ENCODE measurements around the gene HCRTR1.

Gene HCRTR1

GRCh38 chr1:31584869-31585735 is 32.4 kb upstream of the HCRTR1 start:
- TF ChIP-seq YY1 (IDR thresholded peaks at IDR 0.05; ENCODE audit: low read depth) = no peak
- no peak for TF ChIP-seq USF1 (IDR thresholded peaks at IDR 0.05)
- TF ChIP-seq TEAD4 (IDR thresholded peaks at IDR 0.05) = no peak

GRCh38 chr1:31585736-31586365 is 31.6 kb upstream of the HCRTR1 start:
- TF ChIP-seq TCF12 (IDR thresholded peaks at IDR 0.05; ENCODE audit: low read depth) = no peak
- no peak for TF ChIP-seq USF1 (IDR thresholded peaks at IDR 0.05)
- no peak for TF ChIP-seq YY1 (IDR thresholded peaks at IDR 0.05; ENCODE audit: low read depth)
- TF ChIP-seq ZBTB7A (IDR thresholded peaks at IDR 0.05; ENCODE audit: low read depth) = no peak
- TF ChIP-seq EGR1 (IDR thresholded peaks at IDR 0.05) = no peak
- TF ChIP-seq FOXM1 (IDR thresholded peaks at IDR 0.05; ENCODE audit: borderline replicate concordance, low read depth) = no peak
- TF ChIP-seq, protein P1, sequence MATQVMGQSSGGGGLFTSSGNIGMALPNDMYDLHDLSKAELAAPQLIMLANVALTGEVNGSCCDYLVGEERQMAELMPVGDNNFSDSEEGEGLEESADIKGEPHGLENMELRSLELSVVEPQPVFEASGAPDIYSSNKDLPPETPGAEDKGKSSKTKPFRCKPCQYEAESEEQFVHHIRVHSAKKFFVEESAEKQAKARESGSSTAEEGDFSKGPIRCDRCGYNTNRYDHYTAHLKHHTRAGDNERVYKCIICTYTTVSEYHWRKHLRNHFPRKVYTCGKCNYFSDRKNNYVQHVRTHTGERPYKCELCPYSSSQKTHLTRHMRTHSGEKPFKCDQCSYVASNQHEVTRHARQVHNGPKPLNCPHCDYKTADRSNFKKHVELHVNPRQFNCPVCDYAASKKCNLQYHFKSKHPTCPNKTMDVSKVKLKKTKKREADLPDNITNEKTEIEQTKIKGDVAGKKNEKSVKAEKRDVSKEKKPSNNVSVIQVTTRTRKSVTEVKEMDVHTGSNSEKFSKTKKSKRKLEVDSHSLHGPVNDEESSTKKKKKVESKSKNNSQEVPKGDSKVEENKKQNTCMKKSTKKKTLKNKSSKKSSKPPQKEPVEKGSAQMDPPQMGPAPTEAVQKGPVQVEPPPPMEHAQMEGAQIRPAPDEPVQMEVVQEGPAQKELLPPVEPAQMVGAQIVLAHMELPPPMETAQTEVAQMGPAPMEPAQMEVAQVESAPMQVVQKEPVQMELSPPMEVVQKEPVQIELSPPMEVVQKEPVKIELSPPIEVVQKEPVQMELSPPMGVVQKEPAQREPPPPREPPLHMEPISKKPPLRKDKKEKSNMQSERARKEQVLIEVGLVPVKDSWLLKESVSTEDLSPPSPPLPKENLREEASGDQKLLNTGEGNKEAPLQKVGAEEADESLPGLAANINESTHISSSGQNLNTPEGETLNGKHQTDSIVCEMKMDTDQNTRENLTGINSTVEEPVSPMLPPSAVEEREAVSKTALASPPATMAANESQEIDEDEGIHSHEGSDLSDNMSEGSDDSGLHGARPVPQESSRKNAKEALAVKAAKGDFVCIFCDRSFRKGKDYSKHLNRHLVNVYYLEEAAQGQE (IDR thresholded peaks at IDR 0.05; ENCODE audit: low read depth) = no peak
- no peak for TF ChIP-seq NFIC (IDR thresholded peaks at IDR 0.05)

- TF ChIP-seq RAD21 (IDR thresholded peaks at IDR 0.05; ENCODE audit: low read depth) (no peak), TCF12 (IDR thresholded peaks at IDR 0.05; ENCODE audit: low read depth) (no peak), CREB1 (IDR thresholded peaks at IDR 0.05; ENCODE audit: low read depth) (no peak), NFIC (IDR thresholded peaks at IDR 0.05) (no peak), TAF1 (IDR thresholded peaks at IDR 0.05; ENCODE audit: low read depth) (no peak), EGR1 (IDR thresholded peaks at IDR 0.05) (no peak), TEAD4 (IDR thresholded peaks at IDR 0.05) (no peak), YY1 (IDR thresholded peaks at IDR 0.05; ENCODE audit: low read depth) (no peak)
- TF ChIP-seq, protein P1 (IDR thresholded peaks at IDR 0.05; ENCODE audit: low read depth) = no peak
Observed at GRCh38 chr1:31586376-31587327, 30.8 kb upstream of the HCRTR1 start.

DNA sequence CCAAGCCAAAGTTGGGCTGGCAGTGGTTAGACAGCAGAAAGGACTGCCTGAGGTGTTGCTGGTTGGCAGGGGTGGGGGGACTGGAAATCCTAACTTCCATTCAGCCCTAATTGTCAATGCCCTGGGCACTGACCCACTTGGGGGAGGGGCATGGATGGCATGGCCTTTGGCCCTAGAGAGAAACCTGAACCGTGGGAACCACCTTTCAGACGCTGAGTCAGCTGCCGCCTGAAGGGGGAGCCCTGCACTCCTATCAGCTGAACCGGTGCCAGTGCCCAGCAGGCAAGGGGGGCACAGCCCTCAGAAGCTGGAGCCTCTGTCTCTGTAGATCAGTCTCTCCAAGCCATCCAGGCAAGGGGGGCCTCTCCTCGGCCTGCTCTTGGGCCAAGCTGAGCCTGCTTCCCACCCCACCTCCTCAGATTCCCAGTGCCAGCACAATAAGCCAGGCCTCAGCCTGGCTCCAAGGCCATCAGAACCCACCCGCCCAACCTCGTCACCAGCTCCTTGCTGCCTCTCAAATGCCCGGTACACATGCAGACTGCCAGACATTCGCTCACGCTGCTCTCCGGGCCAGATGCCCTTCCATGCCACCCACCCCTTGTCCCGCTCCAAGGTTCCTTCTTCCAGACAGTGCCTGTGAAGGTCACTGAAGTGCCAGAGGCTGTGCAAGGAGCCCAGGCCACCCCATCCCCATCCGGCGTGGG is 29.6 kb upstream of the HCRTR1 start:
- TF ChIP-seq TAF1 (IDR thresholded peaks at IDR 0.05; ENCODE audit: low read depth) = no peak
- no peak for TF ChIP-seq YY1 (IDR thresholded peaks at IDR 0.05; ENCODE audit: low read depth)
- no peak for TF ChIP-seq ZBTB7A (IDR thresholded peaks at IDR 0.05; ENCODE audit: low read depth)
- TF ChIP-seq USF1 (IDR thresholded peaks at IDR 0.05) = no peak
- peak; percentile 66 for TF ChIP-seq TCF12 (IDR thresholded peaks at IDR 0.05; ENCODE audit: low read depth)
- peak; percentile 83 for TF ChIP-seq NFIC (IDR thresholded peaks at IDR 0.05)
- TF ChIP-seq CREB1 (IDR thresholded peaks at IDR 0.05; ENCODE audit: low read depth) = no peak
- peak; percentile 76; the same call in 1 of the 2 replicates for TF ChIP-seq EP300 (IDR thresholded peaks at IDR 0.05; ENCODE audit: borderline replicate concordance)
- no peak for TF ChIP-seq CEBPB (IDR thresholded peaks at IDR 0.05)
- no peak for TF ChIP-seq FOXM1 (IDR thresholded peaks at IDR 0.05; ENCODE audit: borderline replicate concordance, low read depth)
- TF ChIP-seq TEAD4 (IDR thresholded peaks at IDR 0.05) = no peak
- TF ChIP-seq EGR1 (IDR thresholded peaks at IDR 0.05) = no peak
- no peak; the same call in 1 of the 2 replicates for TF ChIP-seq MAX (IDR thresholded peaks at IDR 0.05)
- peak; percentile 36; the same call in 1 of the 2 replicates for TF ChIP-seq RAD21 (IDR thresholded peaks at IDR 0.05; ENCODE audit: low read depth)
- TF ChIP-seq, protein P1 (IDR thresholded peaks at IDR 0.05; ENCODE audit: low read depth) = no peak
